ENCODE measurements around the gene TNRC6C. TPM values are rescaled to one million over a fixed set of nuclear protein-coding genes. Genes with fewer than 3 reads are reported as not detected.

The TNRC6C gene, protein sequence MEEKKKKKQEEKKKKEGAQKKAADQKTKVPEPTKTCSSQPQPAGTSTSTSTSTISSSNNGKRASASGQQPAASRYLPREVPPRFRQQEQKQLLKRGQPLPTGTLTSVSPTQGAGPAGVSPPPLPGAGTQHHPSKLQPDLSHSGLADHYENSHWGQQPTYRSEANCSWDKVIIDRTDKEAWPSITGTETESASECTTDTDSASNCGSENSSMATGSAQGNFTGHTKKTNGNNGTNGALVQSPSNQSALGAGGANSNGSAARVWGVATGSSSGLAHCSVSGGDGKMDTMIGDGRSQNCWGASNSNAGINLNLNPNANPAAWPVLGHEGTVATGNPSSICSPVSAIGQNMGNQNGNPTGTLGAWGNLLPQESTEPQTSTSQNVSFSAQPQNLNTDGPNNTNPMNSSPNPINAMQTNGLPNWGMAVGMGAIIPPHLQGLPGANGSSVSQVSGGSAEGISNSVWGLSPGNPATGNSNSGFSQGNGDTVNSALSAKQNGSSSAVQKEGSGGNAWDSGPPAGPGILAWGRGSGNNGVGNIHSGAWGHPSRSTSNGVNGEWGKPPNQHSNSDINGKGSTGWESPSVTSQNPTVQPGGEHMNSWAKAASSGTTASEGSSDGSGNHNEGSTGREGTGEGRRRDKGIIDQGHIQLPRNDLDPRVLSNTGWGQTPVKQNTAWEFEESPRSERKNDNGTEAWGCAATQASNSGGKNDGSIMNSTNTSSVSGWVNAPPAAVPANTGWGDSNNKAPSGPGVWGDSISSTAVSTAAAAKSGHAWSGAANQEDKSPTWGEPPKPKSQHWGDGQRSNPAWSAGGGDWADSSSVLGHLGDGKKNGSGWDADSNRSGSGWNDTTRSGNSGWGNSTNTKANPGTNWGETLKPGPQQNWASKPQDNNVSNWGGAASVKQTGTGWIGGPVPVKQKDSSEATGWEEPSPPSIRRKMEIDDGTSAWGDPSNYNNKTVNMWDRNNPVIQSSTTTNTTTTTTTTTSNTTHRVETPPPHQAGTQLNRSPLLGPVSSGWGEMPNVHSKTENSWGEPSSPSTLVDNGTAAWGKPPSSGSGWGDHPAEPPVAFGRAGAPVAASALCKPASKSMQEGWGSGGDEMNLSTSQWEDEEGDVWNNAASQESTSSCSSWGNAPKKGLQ (N-terminal part only)
- 1.6 TPM for total RNA-seq (2013)
- polyA plus RNA-seq (under 1 TPM; 0.38 to 0.80 (median 0.46) TPM), polyA minus RNA-seq (3.0 and 3.3 TPM in 2 replicates), total RNA-seq (5.2 to 20.4 (median 9.7) reads per million in 11 experiments)

DNA sequence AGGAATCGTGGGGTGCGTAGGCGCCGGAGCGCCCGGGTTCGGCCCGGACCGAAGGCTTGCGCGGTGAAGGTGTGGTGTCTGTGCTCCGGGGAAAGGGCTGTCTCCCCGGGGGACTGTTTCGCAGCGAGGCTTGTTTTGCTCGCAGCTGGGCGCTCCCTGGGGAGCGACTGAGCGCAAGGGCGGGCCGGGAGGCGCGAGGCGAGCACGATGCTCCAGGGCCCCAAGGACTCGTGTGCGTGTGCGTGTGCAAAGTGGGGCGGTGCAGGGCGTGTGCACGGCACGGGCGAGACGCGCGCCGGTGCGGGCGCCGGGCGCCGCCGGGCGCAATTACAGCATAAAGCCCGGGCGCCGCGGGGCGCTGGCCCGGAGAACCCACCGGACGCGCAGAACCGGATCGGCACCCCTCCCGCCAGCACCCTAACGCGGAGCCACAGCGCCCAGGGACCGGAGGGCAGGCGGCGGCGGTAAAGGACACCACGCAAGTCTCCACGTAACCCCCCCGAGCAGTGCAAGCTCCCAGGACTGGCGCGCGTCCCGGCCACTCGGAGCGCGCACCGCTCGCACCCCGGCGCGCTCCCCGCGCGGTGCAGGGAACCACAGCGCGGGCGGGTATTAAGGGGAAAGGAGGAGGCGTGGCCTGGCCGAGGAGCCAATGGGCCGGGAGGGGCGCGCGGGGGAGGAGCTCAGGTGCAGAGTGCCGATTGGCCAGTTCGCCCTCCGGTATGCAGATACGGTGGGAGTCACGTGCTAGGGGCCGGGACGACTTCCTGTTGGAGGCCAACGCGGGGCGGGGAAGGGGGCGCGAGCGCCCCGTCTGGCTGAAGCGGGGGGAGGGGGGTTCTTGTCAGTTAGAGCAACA, at the start of gene TNRC6C:
TSS of gene TNRC6C (plus strand) at position 847 of the 859 bp plus-strand sequence. CDS start 45,504 bp downstream, outside the sequence.
- peak within 1 kb of the TSS; percentile 59 to 79 (median 74) for H3K4me3 ChIP-seq (replicated peaks in 1 of 3; ENCODE audit: low read depth in 2 of 3, low read length in 3 of 3)
- peak within 1 kb of the TSS; percentile 99 for H3K4me2 ChIP-seq (replicated peaks; ENCODE audit: extremely low read depth, low read length, poor library complexity, severe bottlenecking)
- Mint-ChIP-seq H3K27me3 (ENCODE audit: low read depth in 3 of 3) (peaks cover 68 to 73% (median 72%) of the 10 kb centered on the region in 3 donors), H3K36me3 (peaks cover 4 to 20% of the 10 kb centered on the region in 2 donors), H3K4me3 (peak within 1 kb of the TSS; percentile 86 to 97), H3K27ac (peak within 1 kb of the TSS in 6 of 7 donors; percentile 12 to 91 (median 58)), H3K9me3 (peaks cover 0 to 24% (median 10%) of the 10 kb centered on the region in 7 donors), H3K4me1 (peaks cover 28% of the 10 kb centered on the region)
- peaks cover 53 to 70% of the 10 kb centered on the region in 2 donors for H3K27me3 ChIP-seq (ENCODE audit: control insufficient read depth in 2 of 2, insufficient read depth in 2 of 2, low read length in 2 of 2)
- peaks cover 3 to 11% of the 10 kb centered on the region in 2 donors for H3K9me3 ChIP-seq (replicated peaks in 1 of 2; ENCODE audit: control insufficient read depth in 1 of 2, insufficient read depth in 1 of 2, low read length in 2 of 2)
- peak within 1 kb of the TSS; percentile 70 for H3K9ac ChIP-seq (ENCODE audit: insufficient read depth, low read length, poor library complexity, severe bottlenecking)
- DNase-seq: peak; percentile 99
- H2AFZ ChIP-seq (ENCODE audit: insufficient read depth, low read depth, low read length, poor library complexity, severe bottlenecking): peak within 1 kb of the TSS; percentile 77
- WGBS (ENCODE audit: insufficient coverage): under 1% methylated on average over 102 of the region's 105 CpGs
- H3K79me2 ChIP-seq (ENCODE audit: insufficient read depth, low read length): peaks cover 16% of the 10 kb centered on the region
- H3K36me3 ChIP-seq (replicated peaks in 1 of 2; ENCODE audit: control insufficient read depth in 1 of 2, insufficient read depth in 2 of 2, low read length in 2 of 2): no peaks in the 10 kb centered on the region
- peak within 1 kb of the TSS; percentile 5 to 72 for H3K27ac ChIP-seq (ENCODE audit: low read depth in 1 of 2, low read length in 2 of 2)
- TF ChIP-seq, protein P1, sequence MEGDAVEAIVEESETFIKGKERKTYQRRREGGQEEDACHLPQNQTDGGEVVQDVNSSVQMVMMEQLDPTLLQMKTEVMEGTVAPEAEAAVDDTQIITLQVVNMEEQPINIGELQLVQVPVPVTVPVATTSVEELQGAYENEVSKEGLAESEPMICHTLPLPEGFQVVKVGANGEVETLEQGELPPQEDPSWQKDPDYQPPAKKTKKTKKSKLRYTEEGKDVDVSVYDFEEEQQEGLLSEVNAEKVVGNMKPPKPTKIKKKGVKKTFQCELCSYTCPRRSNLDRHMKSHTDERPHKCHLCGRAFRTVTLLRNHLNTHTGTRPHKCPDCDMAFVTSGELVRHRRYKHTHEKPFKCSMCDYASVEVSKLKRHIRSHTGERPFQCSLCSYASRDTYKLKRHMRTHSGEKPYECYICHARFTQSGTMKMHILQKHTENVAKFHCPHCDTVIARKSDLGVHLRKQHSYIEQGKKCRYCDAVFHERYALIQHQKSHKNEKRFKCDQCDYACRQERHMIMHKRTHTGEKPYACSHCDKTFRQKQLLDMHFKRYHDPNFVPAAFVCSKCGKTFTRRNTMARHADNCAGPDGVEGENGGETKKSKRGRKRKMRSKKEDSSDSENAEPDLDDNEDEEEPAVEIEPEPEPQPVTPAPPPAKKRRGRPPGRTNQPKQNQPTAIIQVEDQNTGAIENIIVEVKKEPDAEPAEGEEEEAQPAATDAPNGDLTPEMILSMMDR (IDR thresholded peaks at IDR 0.05): no peak
- peaks cover 19% of the 10 kb centered on the region for H4K20me1 ChIP-seq (ENCODE audit: insufficient read depth, low read length)
- H3K4me1 ChIP-seq (ENCODE audit: control insufficient read depth in 1 of 2, insufficient read depth in 2 of 2, low read length in 2 of 2): peaks cover 20 to 34% of the 10 kb centered on the region in 2 donors
- intact Hi-C loops (cut with micrococcal nuclease): loop anchor here (5.0 to 10.0 kb wide), 3 partner anchors 41 to 93 kb away; no protein-coding TSS in a partner anchor

Measured in CD14-positive monocyte (primary cell).